GM12878 (cell line): ENCODE measurements around the gene IFNLR1. TPM values are rescaled to one million over a fixed set of nuclear protein-coding genes. Genes with fewer than 3 reads are reported as not detected.

ENCODE experiments used
- BCL11A ChIP-seq: IDR thresholded peaks from 2 replicates; pipeline ENCODE4 v1.6.1; 2011; ENCODE audit warnings: low read depth, low read length
- CBFB ChIP-seq: IDR thresholded peaks from 2 replicates; pipeline ENCODE4 v1.6.1; 2016; ENCODE audit warnings: antibody characterized with exemption, low read depth
- CBX3 ChIP-seq: fragments of 200-600 bp; sonication (generic); IDR thresholded peaks from 2 replicates; pipeline ENCODE4 v1.6.1; 2016; ENCODE audit warnings: low read depth, borderline replicate concordance
- CEBPB ChIP-seq, 2 experiments: fragments of 150-350 bp in 1 of 2; IDR thresholded peaks; 2 replicates each; pipeline ENCODE4 v1.6.1; 2012 to 2014; ENCODE audit warnings: low read depth in 2 of 2, low read length in 2 of 2, borderline replicate concordance in 1 of 2, inconsistent platforms in 1 of 2
- EZH2 ChIP-seq: IDR thresholded peaks from 2 replicates; pipeline ENCODE4 v1.6.1; 2012; ENCODE audit warnings: low read depth, mild to moderate bottlenecking, control low read depth, inconsistent platforms, low read length, borderline replicate concordance; ENCODE audit not compliant: control insufficient read depth
- JUND ChIP-seq: IDR thresholded peaks from 2 replicates; pipeline ENCODE4 v1.6.1; 2012; ENCODE audit warnings: low read depth, mild to moderate bottlenecking, low read length, improper control_type of control experiment, moderate library complexity
- SREBF2 ChIP-seq: IDR thresholded peaks from 2 replicates; pipeline ENCODE4 v1.6.1; 2012; ENCODE audit warnings: mild to moderate bottlenecking, low read length
- SRF ChIP-seq, 2 experiments: IDR thresholded peaks; 2 replicates each; pipeline ENCODE4 v1.6.1; 2011; ENCODE audit warnings: low read depth in 2 of 2, low read length in 2 of 2, mild to moderate bottlenecking in 1 of 2, moderate library complexity in 1 of 2
- TAF1 ChIP-seq: IDR thresholded peaks from 2 replicates; pipeline ENCODE4 v1.6.1; 2011; ENCODE audit warnings: mild to moderate bottlenecking, low read depth, low read length, borderline replicate concordance
- ZNF274 ChIP-seq: IDR thresholded peaks from one replicate; pipeline ENCODE4 v1.8.0; 2011; ENCODE audit not compliant: insufficient read length, insufficient read depth
- polyA plus RNA-seq, 11 experiments: library from polyadenylated mRNA; depleted of rRNA in 4 of 11; unstranded in 6 of 11; stranded (reverse) in 5 of 11; fragments of >200 nt; fragmentation: Nextera tagmentation in 4 of 11; fragmentation: Illumina TruSeq in 1 of 11; extraction: Ambion mirVana in 4 of 11; extraction: Trizol in 1 of 11; gene quantifications; 1 replicate in 1 of 11; 2 replicates in 10 of 11; pipeline versions ENCODE4 v1.2.1 to v1.2.3, GENCODE V29; 2011 to 2016; ENCODE audit warnings: inconsistent platforms in 2 of 11, missing spikeins in 2 of 11, low read depth in 1 of 11
- total RNA-seq, 4 experiments: library from RNA; depleted of rRNA in 3 of 4; stranded (reverse); fragments of >200 nt in 3 of 4; fragmentation: Illumina TruSeq in 1 of 4; extraction: Trizol in 1 of 4; gene quantifications; 2 replicates each; pipeline versions ENCODE4 v1.2.1 to v1.2.3, GENCODE V29; 2013 to 2021
- TF ChIP-seq, protein P1 (sequence below): fragments of 450-650 bp; IDR thresholded peaks from 2 replicates; pipeline ENCODE4 v1.6.1; 2017; ENCODE audit warnings: mild to moderate bottlenecking, moderate library complexity
- TF ChIP-seq, protein P2 (sequence below): fragments of 450-650 bp; IDR thresholded peaks from 2 replicates; pipeline ENCODE4 v1.6.1; 2017; ENCODE audit warnings: low read depth, mild to moderate bottlenecking, moderate library complexity

The IFNLR1 gene
- total and polyA plus RNA-seq, 10 of the 15 experiments (the other 5 are each of a cell fraction or from before 2014, with no cell fraction given) = 0.31 to 5.6 (median 3.9) TPM

DNA sequence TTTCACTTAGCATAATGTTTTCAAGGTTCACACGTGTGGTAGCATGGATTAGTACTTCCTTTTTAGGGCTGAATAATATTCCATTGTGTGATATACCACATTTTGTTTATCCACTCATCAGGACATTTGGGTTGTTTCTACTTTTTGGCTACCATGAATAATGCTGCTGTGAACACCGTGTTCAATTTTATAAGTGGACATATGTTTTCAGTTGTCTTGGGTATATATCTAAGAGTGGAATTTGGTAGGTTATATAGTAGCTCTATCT, 47.9 kb downstream of the IFNLR1 start (continued):
- TF ChIP-seq, protein P1, sequence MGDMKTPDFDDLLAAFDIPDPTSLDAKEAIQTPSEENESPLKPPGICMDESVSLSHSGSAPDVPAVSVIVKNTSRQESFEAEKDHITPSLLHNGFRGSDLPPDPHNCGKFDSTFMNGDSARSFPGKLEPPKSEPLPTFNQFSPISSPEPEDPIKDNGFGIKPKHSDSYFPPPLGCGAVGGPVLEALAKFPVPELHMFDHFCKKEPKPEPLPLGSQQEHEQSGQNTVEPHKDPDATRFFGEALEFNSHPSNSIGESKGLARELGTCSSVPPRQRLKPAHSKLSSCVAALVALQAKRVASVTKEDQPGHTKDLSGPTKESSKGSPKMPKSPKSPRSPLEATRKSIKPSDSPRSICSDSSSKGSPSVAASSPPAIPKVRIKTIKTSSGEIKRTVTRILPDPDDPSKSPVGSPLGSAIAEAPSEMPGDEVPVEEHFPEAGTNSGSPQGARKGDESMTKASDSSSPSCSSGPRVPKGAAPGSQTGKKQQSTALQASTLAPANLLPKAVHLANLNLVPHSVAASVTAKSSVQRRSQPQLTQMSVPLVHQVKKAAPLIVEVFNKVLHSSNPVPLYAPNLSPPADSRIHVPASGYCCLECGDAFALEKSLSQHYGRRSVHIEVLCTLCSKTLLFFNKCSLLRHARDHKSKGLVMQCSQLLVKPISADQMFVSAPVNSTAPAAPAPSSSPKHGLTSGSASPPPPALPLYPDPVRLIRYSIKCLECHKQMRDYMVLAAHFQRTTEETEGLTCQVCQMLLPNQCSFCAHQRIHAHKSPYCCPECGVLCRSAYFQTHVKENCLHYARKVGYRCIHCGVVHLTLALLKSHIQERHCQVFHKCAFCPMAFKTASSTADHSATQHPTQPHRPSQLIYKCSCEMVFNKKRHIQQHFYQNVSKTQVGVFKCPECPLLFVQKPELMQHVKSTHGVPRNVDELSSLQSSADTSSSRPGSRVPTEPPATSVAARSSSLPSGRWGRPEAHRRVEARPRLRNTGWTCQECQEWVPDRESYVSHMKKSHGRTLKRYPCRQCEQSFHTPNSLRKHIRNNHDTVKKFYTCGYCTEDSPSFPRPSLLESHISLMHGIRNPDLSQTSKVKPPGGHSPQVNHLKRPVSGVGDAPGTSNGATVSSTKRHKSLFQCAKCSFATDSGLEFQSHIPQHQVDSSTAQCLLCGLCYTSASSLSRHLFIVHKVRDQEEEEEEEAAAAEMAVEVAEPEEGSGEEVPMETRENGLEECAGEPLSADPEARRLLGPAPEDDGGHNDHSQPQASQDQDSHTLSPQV = no peak
- TF ChIP-seq CBFB (no peak), EZH2 (no peak), SREBF2 (no peak), JUND (no peak), TAF1 (no peak), ZNF274 (no peak), CBX3 (no peak), CEBPB (IDR thresholded peaks at IDR 0.05; ENCODE audit: borderline replicate concordance in 1 of 2, low read depth in 2 of 2, low read length in 2 of 2) (no peak), BCL11A (no peak), SRF (IDR thresholded peaks at IDR 0.05; ENCODE audit: low read depth in 2 of 2, low read length in 2 of 2) (no peak)
- TF ChIP-seq, protein P2, sequence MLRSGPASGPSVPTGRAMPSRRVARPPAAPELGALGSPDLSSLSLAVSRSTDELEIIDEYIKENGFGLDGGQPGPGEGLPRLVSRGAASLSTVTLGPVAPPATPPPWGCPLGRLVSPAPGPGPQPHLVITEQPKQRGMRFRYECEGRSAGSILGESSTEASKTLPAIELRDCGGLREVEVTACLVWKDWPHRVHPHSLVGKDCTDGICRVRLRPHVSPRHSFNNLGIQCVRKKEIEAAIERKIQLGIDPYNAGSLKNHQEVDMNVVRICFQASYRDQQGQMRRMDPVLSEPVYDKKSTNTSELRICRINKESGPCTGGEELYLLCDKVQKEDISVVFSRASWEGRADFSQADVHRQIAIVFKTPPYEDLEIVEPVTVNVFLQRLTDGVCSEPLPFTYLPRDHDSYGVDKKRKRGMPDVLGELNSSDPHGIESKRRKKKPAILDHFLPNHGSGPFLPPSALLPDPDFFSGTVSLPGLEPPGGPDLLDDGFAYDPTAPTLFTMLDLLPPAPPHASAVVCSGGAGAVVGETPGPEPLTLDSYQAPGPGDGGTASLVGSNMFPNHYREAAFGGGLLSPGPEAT = no peak
- TF ChIP-seq, all 136 proteins: peak for 0
